HG02852 (cell line): ENCODE measurements around the gene SYP.
"Not testable (repeated sequence)": the region's sequence is repeated elsewhere in the genome, so short reads cannot be mapped to it uniquely, and the experiment has no call there.

Experiments
- ATAC-seq: cut with Tn5 transposase; IDR thresholded peaks from one replicate; pipeline ENCODE4 v1.9.1; 2021; ENCODE audit warnings: mild to moderate bottlenecking, moderate library complexity; ENCODE audit not compliant: unreplicated experiment

Gene SYP

GRCh38 chrX:49172280-49172780 is 27.7 kb downstream of the SYP start:
- peak; percentile 69 for ATAC-seq

GRCh38 chrX:49171752-49172279 is 28.2 kb downstream of the SYP start, which contains the start of gene PLP2:
PLP2 (plus strand) TSS chrX:49171898; CDS start chrX:49172001, 103 bp downstream.
- peak; percentile 30 for ATAC-seq

GRCh38 chrX:49167740-49168108 is 32.3 kb downstream of the SYP start:
- no peak for ATAC-seq

GRCh38 chrX:49166914-49167739 is 32.9 kb downstream of the SYP start:
- no peak for ATAC-seq

- peak; percentile 35 for ATAC-seq
Measured at GRCh38 chrX:49165901-49166881, 33.8 kb downstream of the SYP start.

GRCh38 chrX:49164589-49165360 is 35.2 kb downstream of the SYP start:
- no peak for ATAC-seq

- peak; percentile 57 for ATAC-seq
Measured at GRCh38 chrX:49163555-49164419, 36.2 kb downstream of the SYP start.

GRCh38 chrX:49162620-49163019 is 37.4 kb downstream of the SYP start, which contains the start of gene MAGIX:
MAGIX (plus strand) TSS chrX:49162758; CDS start chrX:49162890, 132 bp downstream.
- no peak for ATAC-seq

- ATAC-seq = no peak
Measured at GRCh38 chrX:49161632-49162031, 38.4 kb downstream of the SYP start.

- ATAC-seq = no peak
Measured at GRCh38 chrX:49160908-49161307, 39.1 kb downstream of the SYP start.

- ATAC-seq = no peak
Measured at GRCh38 chrX:49157194-49157593, 42.8 kb downstream of the SYP start.

GRCh38 chrX:49155900-49156837 is 43.8 kb downstream of the SYP start:
- peak; percentile 89 for ATAC-seq

- ATAC-seq = peak; percentile 24
Measured at GRCh38 chrX:49155243-49155899, 44.6 kb downstream of the SYP start.

- no peak for ATAC-seq
Measured at GRCh38 chrX:49153467-49153866, 46.5 kb downstream of the SYP start.

- ATAC-seq = not testable (repeated sequence)
Measured at GRCh38 chrX:49149291-49149690, 50.7 kb downstream of the SYP start.

GRCh38 chrX:49148390-49149100 is 51.4 kb downstream of the SYP start:
- not testable (repeated sequence) for ATAC-seq

- no peak for ATAC-seq
Measured at GRCh38 chrX:49147936-49148335, 52.1 kb downstream of the SYP start.
